Right lobe of liver (tissue), 4 donors: ENCODE data around the gene UQCR11.

Experiments
- POLR2A ChIP-seq: fragments of 450-650 bp; IDR thresholded peaks from one replicate; pipeline ENCODE4 v1.6.1; 2017; ENCODE audit warnings: antibody characterized with exemption, mild to moderate bottlenecking
- TF ChIP-seq, protein P1 (sequence below), 4 donors: fragments of 200-600 bp in 3 of 4; fragments of 450-650 bp in 1 of 4; IDR thresholded peaks; one replicate each; pipeline versions ENCODE4 v1.5.1 to v1.8.0; 2016 to 2022; ENCODE audit warnings: antibody characterized with exemption in 4 of 4, mild to moderate bottlenecking in 2 of 4
- donor health status: DM: no; HTN: no; CAD: no.
- donor health status: DM: no; HTN: no; CAD: no.
- donor health status: DM: no; HTN: yes; CAD: no.

DNA sequence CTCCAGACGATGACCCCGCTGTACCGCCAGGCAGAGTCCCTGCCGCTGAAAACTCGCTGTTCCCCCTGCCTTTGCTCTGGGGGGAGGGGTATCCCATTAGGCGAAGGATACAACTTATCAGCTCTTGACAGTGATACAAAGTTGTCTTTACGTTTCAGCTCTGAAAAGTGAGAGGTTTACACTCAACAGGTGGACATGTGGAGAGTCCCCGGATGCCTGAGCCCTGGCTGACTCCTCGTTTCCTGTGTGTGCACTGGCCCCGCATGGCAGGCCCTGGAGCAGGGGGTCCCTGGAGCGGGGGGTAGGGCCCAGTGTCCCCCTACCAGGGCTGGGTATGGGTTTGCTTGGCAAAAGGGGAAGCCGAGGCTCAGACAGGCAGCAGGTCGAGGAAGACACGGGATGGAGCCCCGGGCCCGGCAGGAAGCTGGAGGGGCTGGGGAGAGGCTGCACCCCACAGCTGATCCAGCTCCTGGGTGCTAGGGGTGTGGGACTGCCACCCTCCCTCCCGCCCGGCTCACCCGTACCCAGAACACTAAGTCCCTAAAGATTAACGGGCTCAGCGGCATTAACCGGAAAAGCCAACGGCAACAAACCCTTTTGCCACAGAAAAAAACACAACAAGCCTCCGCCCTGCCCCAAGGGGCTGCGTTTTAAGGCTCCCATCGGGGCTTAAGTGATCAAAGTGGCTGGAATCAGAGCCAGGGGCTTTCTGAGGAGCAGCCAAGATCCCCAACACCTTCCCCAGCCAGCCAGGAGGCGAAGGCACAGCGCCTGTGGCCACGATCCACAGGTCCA, 41.6 kb upstream of the UQCR11 start:
- TF ChIP-seq, protein P1, sequence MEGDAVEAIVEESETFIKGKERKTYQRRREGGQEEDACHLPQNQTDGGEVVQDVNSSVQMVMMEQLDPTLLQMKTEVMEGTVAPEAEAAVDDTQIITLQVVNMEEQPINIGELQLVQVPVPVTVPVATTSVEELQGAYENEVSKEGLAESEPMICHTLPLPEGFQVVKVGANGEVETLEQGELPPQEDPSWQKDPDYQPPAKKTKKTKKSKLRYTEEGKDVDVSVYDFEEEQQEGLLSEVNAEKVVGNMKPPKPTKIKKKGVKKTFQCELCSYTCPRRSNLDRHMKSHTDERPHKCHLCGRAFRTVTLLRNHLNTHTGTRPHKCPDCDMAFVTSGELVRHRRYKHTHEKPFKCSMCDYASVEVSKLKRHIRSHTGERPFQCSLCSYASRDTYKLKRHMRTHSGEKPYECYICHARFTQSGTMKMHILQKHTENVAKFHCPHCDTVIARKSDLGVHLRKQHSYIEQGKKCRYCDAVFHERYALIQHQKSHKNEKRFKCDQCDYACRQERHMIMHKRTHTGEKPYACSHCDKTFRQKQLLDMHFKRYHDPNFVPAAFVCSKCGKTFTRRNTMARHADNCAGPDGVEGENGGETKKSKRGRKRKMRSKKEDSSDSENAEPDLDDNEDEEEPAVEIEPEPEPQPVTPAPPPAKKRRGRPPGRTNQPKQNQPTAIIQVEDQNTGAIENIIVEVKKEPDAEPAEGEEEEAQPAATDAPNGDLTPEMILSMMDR (IDR thresholded peaks at IDR 0.05): no peak
- no peak for TF ChIP-seq POLR2A
